WTC11 (cell line): ENCODE measurements around the gene LRRC4. TPM values are rescaled to one million over a fixed set of nuclear protein-coding genes. Genes with fewer than 3 reads are reported as not detected.

ENCODE experiments used
- ATAC-seq: fragments of 200-7000 bp; cut with Tn5 transposase; 2 replicates; pipeline ENCODE4 v1.10.0; 2021; ENCODE audit warnings: mild to moderate bottlenecking, moderate library complexity
- CTCF ChIA-PET: fragments of 300-600 bp; sonication (Branson Sonifier 250); formaldehyde crosslinking; loops from one replicate; lab custom pipeline; 2021; ENCODE audit warnings: antibody characterized with exemption; lab: Charles Lee
- POLR2A ChIA-PET: fragments of 350-600 bp; sonication (Branson Sonifier 250); formaldehyde crosslinking; loops from one replicate; lab custom pipeline; 2021; ENCODE audit warnings: antibody characterized with exemption; lab: Charles Lee
- DNase-seq: peaks from one replicate; pipeline ENCODE4 v3.0.0; 2021; ENCODE audit warnings: low spot score
- H3K27ac Mint-ChIP-seq: 2 replicates; pipeline ENCODE4 v1.8.0; 2021; ENCODE audit warnings: mixed read lengths
- H3K27me3 Mint-ChIP-seq: 2 replicates; pipeline ENCODE4 v1.8.0; 2021; ENCODE audit warnings: low read depth, mild to moderate bottlenecking, moderate library complexity, mixed read lengths
- H3K36me3 Mint-ChIP-seq: 2 replicates; pipeline ENCODE4 v1.8.0; 2021; ENCODE audit warnings: mixed read lengths
- H3K4me1 Mint-ChIP-seq: 2 replicates; pipeline ENCODE4 v1.8.0; 2022; ENCODE audit warnings: mixed read lengths
- H3K4me3 Mint-ChIP-seq: 2 replicates; pipeline ENCODE4 v1.8.0; 2021; ENCODE audit warnings: mild to moderate bottlenecking, moderate library complexity, mixed read lengths
- H3K9me3 Mint-ChIP-seq: 2 replicates; pipeline ENCODE4 v1.8.0; 2021; ENCODE audit warnings: mixed read lengths
- FOXK1 ChIP-seq: sonication (generic); formaldehyde crosslinking; IDR thresholded peaks from 2 replicates; pipeline ENCODE4 v1.8.0; 2022; ENCODE audit warnings: mild to moderate bottlenecking, moderate library complexity, missing genetic modification reagents
- GTF2I ChIP-seq: fragments of 250-450 bp; sonication (Bioruptor Pico); conservative IDR thresholded peaks from 2 replicates; pipeline ENCODE4 v1.4.0; 2021; ENCODE audit warnings: mild to moderate bottlenecking
- OVOL2 ChIP-seq: fragments of 250-450 bp; sonication (Bioruptor Pico); IDR thresholded peaks from 2 replicates; pipeline ENCODE4 v1.9.0; 2021; ENCODE audit warnings: mild to moderate bottlenecking, borderline replicate concordance
- SMAD4 ChIP-seq: sonication (generic); formaldehyde crosslinking; IDR thresholded peaks from 2 replicates; pipeline ENCODE4 v1.8.0; 2022; ENCODE audit warnings: mild to moderate bottlenecking, missing genetic modification reagents
- TEAD1 ChIP-seq: sonication (generic); formaldehyde crosslinking; IDR thresholded peaks from 2 replicates; pipeline ENCODE4 v1.8.0; 2022; ENCODE audit warnings: mild to moderate bottlenecking, missing genetic modification reagents
- ZBTB21 ChIP-seq: sonication (generic); formaldehyde crosslinking; IDR thresholded peaks from 2 replicates; pipeline ENCODE4 v1.8.1; 2023; ENCODE audit warnings: mild to moderate bottlenecking, missing genetic modification reagents, borderline replicate concordance
- total RNA-seq: library from RNA; stranded (reverse); gene quantifications from 3 replicates; pipeline ENCODE4 v1.2.3, GENCODE V29; 2021
- TF ChIP-seq, protein P1 (sequence below): sonication (generic); formaldehyde crosslinking; conservative IDR thresholded peaks from 2 replicates; pipeline ENCODE4 v1.8.1; 2022; ENCODE audit warnings: mild to moderate bottlenecking, missing genetic modification reagents
- TF ChIP-seq, protein P2 (sequence below): sonication (generic); formaldehyde crosslinking; IDR thresholded peaks from 2 replicates; pipeline ENCODE4 v1.8.0; 2022; ENCODE audit warnings: mild to moderate bottlenecking, missing genetic modification reagents
- TF ChIP-seq, protein P3 (sequence below): sonication (generic); formaldehyde crosslinking; conservative IDR thresholded peaks from 2 replicates; pipeline ENCODE4 v1.8.1; 2023; ENCODE audit warnings: mild to moderate bottlenecking, low read depth, missing genetic modification reagents, moderate library complexity
- TF ChIP-seq, protein P4 (sequence below): sonication (generic); formaldehyde crosslinking; IDR thresholded peaks from 2 replicates; pipeline ENCODE4 v1.8.0; 2022; ENCODE audit warnings: mild to moderate bottlenecking, missing genetic modification reagents
- TF ChIP-seq, protein P5 (sequence below): fragments of 250-450 bp; sonication (Bioruptor Pico); IDR thresholded peaks from 2 replicates; pipeline ENCODE4 v2.1.2; 2022; ENCODE audit warnings: mild to moderate bottlenecking, moderate library complexity
- TF ChIP-seq, protein P6 (sequence below): fragments of 250-450 bp; sonication (Bioruptor Pico); IDR thresholded peaks from 2 replicates; pipeline ENCODE4 v1.9.0; 2021; ENCODE audit warnings: mild to moderate bottlenecking, borderline replicate concordance
- TF ChIP-seq, protein P7 (sequence below): sonication (generic); formaldehyde crosslinking; IDR thresholded peaks from 2 replicates; pipeline ENCODE4 v1.8.1; 2022; ENCODE audit warnings: low read depth, missing genetic modification reagents, borderline replicate concordance

Gene LRRC4
- total RNA-seq, 1 experiment from 2014 or later: 14.9 TPM

DNA sequence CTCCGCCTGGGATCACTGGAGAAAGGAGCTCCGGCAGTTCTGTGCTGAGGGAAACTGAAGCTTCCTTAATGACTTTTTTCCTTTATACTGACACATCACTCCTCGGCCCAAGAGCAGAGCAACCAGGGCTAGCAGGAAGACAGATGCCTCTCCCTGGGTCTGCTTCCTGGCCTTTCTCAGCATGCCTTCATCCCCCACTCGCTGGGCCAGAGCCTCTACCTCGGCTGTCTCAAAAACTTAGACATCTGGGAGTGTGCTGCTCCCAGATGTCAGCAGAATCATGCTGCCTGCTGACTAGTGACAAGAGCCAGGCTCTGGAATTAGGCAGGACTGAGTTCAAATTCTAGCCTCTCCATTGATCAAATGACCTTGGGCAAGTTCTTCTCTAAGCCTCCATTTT lies 24.4 kb upstream of the LRRC4 start:
- ChIA-PET CTCF (interaction anchor here (1.1 to 1.6 kb wide), 2 partner anchors 20 to 24 kb away, joined by 5 read pairs; no protein-coding TSS in a partner anchor), POLR2A (no interaction called here)
- no peak for DNase-seq
- no peak for ATAC-seq
- Mint-ChIP-seq H3K27me3 (no peaks in the 10 kb centered on the region), H3K4me3 (no peak overlapping the region), H3K9me3 (no peaks in the 10 kb centered on the region), H3K27ac (no peak overlapping the region), H3K4me1 (peaks cover 14% of the 10 kb centered on the region), H3K36me3 (no peaks in the 10 kb centered on the region)
- no peak for TF ChIP-seq TEAD1 (CRISPR knock-in tag)
- no peak for TF ChIP-seq GTF2I
- no peak for TF ChIP-seq SMAD4 (CRISPR knock-in tag)
- TF ChIP-seq, protein P1, sequence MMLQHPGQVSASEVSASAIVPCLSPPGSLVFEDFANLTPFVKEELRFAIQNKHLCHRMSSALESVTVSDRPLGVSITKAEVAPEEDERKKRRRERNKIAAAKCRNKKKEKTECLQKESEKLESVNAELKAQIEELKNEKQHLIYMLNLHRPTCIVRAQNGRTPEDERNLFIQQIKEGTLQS (CRISPR knock-in tag): no peak
- TF ChIP-seq, protein P2, sequence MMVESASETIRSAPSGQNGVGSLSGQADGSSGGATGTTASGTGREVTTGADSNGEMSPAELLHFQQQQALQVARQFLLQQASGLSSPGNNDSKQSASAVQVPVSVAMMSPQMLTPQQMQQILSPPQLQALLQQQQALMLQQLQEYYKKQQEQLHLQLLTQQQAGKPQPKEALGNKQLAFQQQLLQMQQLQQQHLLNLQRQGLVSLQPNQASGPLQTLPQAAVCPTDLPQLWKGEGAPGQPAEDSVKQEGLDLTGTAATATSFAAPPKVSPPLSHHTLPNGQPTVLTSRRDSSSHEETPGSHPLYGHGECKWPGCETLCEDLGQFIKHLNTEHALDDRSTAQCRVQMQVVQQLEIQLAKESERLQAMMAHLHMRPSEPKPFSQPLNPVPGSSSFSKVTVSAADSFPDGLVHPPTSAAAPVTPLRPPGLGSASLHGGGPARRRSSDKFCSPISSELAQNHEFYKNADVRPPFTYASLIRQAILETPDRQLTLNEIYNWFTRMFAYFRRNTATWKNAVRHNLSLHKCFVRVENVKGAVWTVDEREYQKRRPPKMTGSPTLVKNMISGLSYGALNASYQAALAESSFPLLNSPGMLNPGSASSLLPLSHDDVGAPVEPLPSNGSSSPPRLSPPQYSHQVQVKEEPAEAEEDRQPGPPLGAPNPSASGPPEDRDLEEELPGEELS (CRISPR knock-in tag): no peak
- TF ChIP-seq, protein P3, sequence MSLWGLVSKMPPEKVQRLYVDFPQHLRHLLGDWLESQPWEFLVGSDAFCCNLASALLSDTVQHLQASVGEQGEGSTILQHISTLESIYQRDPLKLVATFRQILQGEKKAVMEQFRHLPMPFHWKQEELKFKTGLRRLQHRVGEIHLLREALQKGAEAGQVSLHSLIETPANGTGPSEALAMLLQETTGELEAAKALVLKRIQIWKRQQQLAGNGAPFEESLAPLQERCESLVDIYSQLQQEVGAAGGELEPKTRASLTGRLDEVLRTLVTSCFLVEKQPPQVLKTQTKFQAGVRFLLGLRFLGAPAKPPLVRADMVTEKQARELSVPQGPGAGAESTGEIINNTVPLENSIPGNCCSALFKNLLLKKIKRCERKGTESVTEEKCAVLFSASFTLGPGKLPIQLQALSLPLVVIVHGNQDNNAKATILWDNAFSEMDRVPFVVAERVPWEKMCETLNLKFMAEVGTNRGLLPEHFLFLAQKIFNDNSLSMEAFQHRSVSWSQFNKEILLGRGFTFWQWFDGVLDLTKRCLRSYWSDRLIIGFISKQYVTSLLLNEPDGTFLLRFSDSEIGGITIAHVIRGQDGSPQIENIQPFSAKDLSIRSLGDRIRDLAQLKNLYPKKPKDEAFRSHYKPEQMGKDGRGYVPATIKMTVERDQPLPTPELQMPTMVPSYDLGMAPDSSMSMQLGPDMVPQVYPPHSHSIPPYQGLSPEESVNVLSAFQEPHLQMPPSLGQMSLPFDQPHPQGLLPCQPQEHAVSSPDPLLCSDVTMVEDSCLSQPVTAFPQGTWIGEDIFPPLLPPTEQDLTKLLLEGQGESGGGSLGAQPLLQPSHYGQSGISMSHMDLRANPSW: no peak
- TF ChIP-seq, protein P4, sequence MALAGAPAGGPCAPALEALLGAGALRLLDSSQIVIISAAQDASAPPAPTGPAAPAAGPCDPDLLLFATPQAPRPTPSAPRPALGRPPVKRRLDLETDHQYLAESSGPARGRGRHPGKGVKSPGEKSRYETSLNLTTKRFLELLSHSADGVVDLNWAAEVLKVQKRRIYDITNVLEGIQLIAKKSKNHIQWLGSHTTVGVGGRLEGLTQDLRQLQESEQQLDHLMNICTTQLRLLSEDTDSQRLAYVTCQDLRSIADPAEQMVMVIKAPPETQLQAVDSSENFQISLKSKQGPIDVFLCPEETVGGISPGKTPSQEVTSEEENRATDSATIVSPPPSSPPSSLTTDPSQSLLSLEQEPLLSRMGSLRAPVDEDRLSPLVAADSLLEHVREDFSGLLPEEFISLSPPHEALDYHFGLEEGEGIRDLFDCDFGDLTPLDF (CRISPR knock-in tag): no peak
- TF ChIP-seq, protein P5, sequence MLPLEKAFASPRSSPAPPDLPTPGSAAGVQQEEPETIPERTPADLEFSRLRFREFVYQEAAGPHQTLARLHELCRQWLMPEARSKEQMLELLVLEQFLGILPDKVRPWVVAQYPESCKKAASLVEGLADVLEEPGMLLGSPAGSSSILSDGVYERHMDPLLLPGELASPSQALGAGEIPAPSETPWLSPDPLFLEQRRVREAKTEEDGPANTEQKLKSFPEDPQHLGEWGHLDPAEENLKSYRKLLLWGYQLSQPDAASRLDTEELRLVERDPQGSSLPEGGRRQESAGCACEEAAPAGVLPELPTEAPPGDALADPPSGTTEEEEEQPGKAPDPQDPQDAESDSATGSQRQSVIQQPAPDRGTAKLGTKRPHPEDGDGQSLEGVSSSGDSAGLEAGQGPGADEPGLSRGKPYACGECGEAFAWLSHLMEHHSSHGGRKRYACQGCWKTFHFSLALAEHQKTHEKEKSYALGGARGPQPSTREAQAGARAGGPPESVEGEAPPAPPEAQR (CRISPR knock-in tag): no peak
- no peak for TF ChIP-seq OVOL2 (CRISPR knock-in tag)
- no peak for TF ChIP-seq ZBTB21 (CRISPR knock-in tag)
- TF ChIP-seq, protein P6, sequence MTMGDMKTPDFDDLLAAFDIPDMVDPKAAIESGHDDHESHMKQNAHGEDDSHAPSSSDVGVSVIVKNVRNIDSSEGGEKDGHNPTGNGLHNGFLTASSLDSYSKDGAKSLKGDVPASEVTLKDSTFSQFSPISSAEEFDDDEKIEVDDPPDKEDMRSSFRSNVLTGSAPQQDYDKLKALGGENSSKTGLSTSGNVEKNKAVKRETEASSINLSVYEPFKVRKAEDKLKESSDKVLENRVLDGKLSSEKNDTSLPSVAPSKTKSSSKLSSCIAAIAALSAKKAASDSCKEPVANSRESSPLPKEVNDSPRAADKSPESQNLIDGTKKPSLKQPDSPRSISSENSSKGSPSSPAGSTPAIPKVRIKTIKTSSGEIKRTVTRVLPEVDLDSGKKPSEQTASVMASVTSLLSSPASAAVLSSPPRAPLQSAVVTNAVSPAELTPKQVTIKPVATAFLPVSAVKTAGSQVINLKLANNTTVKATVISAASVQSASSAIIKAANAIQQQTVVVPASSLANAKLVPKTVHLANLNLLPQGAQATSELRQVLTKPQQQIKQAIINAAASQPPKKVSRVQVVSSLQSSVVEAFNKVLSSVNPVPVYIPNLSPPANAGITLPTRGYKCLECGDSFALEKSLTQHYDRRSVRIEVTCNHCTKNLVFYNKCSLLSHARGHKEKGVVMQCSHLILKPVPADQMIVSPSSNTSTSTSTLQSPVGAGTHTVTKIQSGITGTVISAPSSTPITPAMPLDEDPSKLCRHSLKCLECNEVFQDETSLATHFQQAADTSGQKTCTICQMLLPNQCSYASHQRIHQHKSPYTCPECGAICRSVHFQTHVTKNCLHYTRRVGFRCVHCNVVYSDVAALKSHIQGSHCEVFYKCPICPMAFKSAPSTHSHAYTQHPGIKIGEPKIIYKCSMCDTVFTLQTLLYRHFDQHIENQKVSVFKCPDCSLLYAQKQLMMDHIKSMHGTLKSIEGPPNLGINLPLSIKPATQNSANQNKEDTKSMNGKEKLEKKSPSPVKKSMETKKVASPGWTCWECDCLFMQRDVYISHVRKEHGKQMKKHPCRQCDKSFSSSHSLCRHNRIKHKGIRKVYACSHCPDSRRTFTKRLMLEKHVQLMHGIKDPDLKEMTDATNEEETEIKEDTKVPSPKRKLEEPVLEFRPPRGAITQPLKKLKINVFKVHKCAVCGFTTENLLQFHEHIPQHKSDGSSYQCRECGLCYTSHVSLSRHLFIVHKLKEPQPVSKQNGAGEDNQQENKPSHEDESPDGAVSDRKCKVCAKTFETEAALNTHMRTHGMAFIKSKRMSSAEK: no peak
- TF ChIP-seq, protein P7, sequence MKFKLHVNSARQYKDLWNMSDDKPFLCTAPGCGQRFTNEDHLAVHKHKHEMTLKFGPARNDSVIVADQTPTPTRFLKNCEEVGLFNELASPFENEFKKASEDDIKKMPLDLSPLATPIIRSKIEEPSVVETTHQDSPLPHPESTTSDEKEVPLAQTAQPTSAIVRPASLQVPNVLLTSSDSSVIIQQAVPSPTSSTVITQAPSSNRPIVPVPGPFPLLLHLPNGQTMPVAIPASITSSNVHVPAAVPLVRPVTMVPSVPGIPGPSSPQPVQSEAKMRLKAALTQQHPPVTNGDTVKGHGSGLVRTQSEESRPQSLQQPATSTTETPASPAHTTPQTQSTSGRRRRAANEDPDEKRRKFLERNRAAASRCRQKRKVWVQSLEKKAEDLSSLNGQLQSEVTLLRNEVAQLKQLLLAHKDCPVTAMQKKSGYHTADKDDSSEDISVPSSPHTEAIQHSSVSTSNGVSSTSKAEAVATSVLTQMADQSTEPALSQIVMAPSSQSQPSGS (CRISPR knock-in tag): no peak
- no peak for TF ChIP-seq FOXK1 (CRISPR knock-in tag)
